ENCODE data around the gene TCHP.

Gene TCHP

GRCh38 chr12:109967383-109968031 lies 67.4 kb downstream of the TCHP start:
- TF ChIP-seq CTCF (IDR thresholded peaks at IDR 0.05; ENCODE audit: low read length, missing control alignments): no peak
- no peak for DNase-seq (ENCODE audit: low read depth)
- H3K4me3 ChIP-seq (replicated peaks; ENCODE audit: low read depth, low read length): no peak overlapping the region
